Sigmoid colon (tissue), 7 donors: ENCODE data around the gene TAF5L. TPM values are rescaled to one million over a fixed set of nuclear protein-coding genes. Genes with fewer than 3 reads are reported as not detected.

Source experiments
- DNase-seq: peaks from one replicate; pipeline ENCODE4 v3.0.0-alpha.2; 2019
- H3K27ac ChIP-seq, 4 donors: fragments of 200-600 bp; sonication (generic); one replicate each; pipeline ENCODE4 v1.5.1; 2016 to 2019; ENCODE audit warnings: mild to moderate bottlenecking in 1 of 4
- H3K27me3 ChIP-seq, 3 donors: fragments of 200-600 bp; sonication (generic); one replicate each; pipeline ENCODE4 v1.5.1; 2019; ENCODE audit warnings: mild to moderate bottlenecking in 1 of 3
- H3K36me3 ChIP-seq, 4 donors: fragments of 200-600 bp; sonication (generic); one replicate each; pipeline ENCODE4 v1.5.1; 2016 to 2019
- H3K4me1 ChIP-seq, 4 donors: fragments of 200-600 bp; sonication (generic); one replicate each; pipeline ENCODE4 v1.5.1; 2017 to 2019
- H3K4me3 ChIP-seq, 4 donors: fragments of 200-600 bp; sonication (generic); one replicate each; pipeline ENCODE4 v1.5.1; 2017 to 2019; ENCODE audit warnings: mild to moderate bottlenecking in 2 of 4, moderate library complexity in 1 of 4
- H3K9me3 ChIP-seq, 4 donors: fragments of 200-600 bp in 3 of 4; sonication (generic) in 3 of 4; one replicate each; pipeline versions ENCODE4 v1.5.1 to v1.6.1; 2013 to 2019
- CTCF ChIP-seq, 4 experiments: fragments of 450-650 bp in 3 of 4; fragments of 200-600 bp in 1 of 4; IDR thresholded peaks; one replicate each; pipeline ENCODE4 v1.5.1; 2016 to 2019; ENCODE audit warnings: antibody characterized with exemption in 4 of 4, mild to moderate bottlenecking in 3 of 4, moderate library complexity in 2 of 4
- EP300 ChIP-seq, 4 donors: sonication (generic); formaldehyde crosslinking; IDR thresholded peaks; one replicate each; pipeline ENCODE4 v1.6.1; 2017; ENCODE audit warnings: antibody characterized with exemption in 4 of 4
- POLR2A ChIP-seq, 2 donors: fragments of 450-650 bp; IDR thresholded peaks; one replicate each; pipeline ENCODE4 v1.6.1; 2016; ENCODE audit warnings: antibody characterized with exemption in 2 of 2, mild to moderate bottlenecking in 2 of 2, moderate library complexity in 2 of 2
- POLR2AphosphoS5 ChIP-seq, 4 donors: sonication (generic); formaldehyde crosslinking; IDR thresholded peaks; one replicate each; pipeline ENCODE4 v1.6.1; 2017; ENCODE audit warnings: antibody characterized with exemption in 4 of 4
- WGBS, 2 donors: extraction: QIAGEN DNeasy Blood & Tissue Kit; methylation state at CpG; one replicate each; pipeline ENCODE4 v1.1.7; 2013; 5-methylcytosine and 5-hydroxymethylcytosine counted together
- intact Hi-C: fragments of 100-400 bp; cut with DNase I; formaldehyde crosslinking; loops from one replicate; pipeline ENCODE4 v1.15.1; 2023
- polyA plus RNA-seq, 3 donors: library from polyadenylated mRNA; stranded (reverse); fragments of 200-250 nt; gene quantifications; one replicate each; pipeline ENCODE4 v1.2.3, GENCODE V29; 2013
- total RNA-seq, 4 donors: library from RNA; depleted of rRNA; stranded (reverse); fragments of >200 nt; gene quantifications; one replicate each; pipeline ENCODE4 v1.1.0, GENCODE V29; 2016
- donor health status: healthy with polysubstance abuse.
- donor health status: Bipolar disorder and iron deficiency.
- donor health status: healthy.

TAF5L gene
- total and polyA plus RNA-seq, 7 donors, result 10.6 to 18.0 (median 13.0) TPM

- TF ChIP-seq POLR2AphosphoS5 (IDR thresholded peaks at IDR 0.05), result no peak
- TF ChIP-seq EP300 (IDR thresholded peaks at IDR 0.05), result no peak
- no peak for TF ChIP-seq CTCF (IDR thresholded peaks at IDR 0.05)
- no peak for TF ChIP-seq POLR2A (IDR thresholded peaks at IDR 0.05)
- Histone ChIP-seq H3K27ac (no peak overlapping the region), H3K4me1 (peaks cover 0 to 10% (median 5%) of the 10 kb centered on the region in 4 donors), H3K27me3 (no peaks in the 10 kb centered on the region), H3K4me3 (no peak overlapping the region), H3K9me3 (no peaks in the 10 kb centered on the region), H3K36me3 (peaks cover 0 to 53% (median 32%) of the 10 kb centered on the region in 4 donors)
- DNase-seq, result no peak
- intact Hi-C loops, result no loop called here
- WGBS, 2 donors, result 85 to 95% methylated on average over 5 of the region's 5 CpGs
Measured at GRCh38 chr1:229613938-229614337, 12.0 kb downstream of the TAF5L start.

- Histone ChIP-seq H3K27ac (no peak overlapping the region), H3K4me3 (no peak overlapping the region), H3K9me3 (no peaks in the 10 kb centered on the region), H3K27me3 (no peaks in the 10 kb centered on the region), H3K4me1 (no peaks in the 10 kb centered on the region), H3K36me3 (peaks cover 0 to 96% (median 45%) of the 10 kb centered on the region in 4 donors)
- intact Hi-C loops, result no loop called here
- WGBS, 2 donors, result 92 to 95% methylated on average over 2 of the region's 2 CpGs
- no peak for DNase-seq
- no peak for TF ChIP-seq EP300 (IDR thresholded peaks at IDR 0.05)
- no peak for TF ChIP-seq POLR2A (IDR thresholded peaks at IDR 0.05)
- no peak for TF ChIP-seq CTCF (IDR thresholded peaks at IDR 0.05)
- TF ChIP-seq POLR2AphosphoS5 (IDR thresholded peaks at IDR 0.05), result no peak
Measured at GRCh38 chr1:229608590-229608989, 17.3 kb downstream of the TAF5L start.

GRCh38 chr1:229607370-229607769, 18.6 kb downstream of the TAF5L start:
- H3K27me3 ChIP-seq, result no peaks in the 10 kb centered on the region
- 85 to 90% methylated on average over 2 of the region's 2 CpGs for WGBS, 2 donors
- peaks cover 0 to 96% (median 37%) of the 10 kb centered on the region in 4 donors for H3K36me3 ChIP-seq

GRCh38 chr1:229603371-229604005, 22.4 kb downstream of the TAF5L start:
- 88 to 90% methylated on average over 7 of the region's 7 CpGs for WGBS, 2 donors
- DNase-seq, result no peak
- Histone ChIP-seq H3K36me3 (peaks cover 5 to 80% (median 16%) of the 10 kb centered on the region in 4 donors), H3K27ac (no peak overlapping the region), H3K4me3 (no peak overlapping the region), H3K27me3 (no peaks in the 10 kb centered on the region), H3K9me3 (no peaks in the 10 kb centered on the region), H3K4me1 (peaks cover 0 to 17% (median 14%) of the 10 kb centered on the region in 4 donors)
- TF ChIP-seq POLR2A (IDR thresholded peaks at IDR 0.05) (no peak), EP300 (IDR thresholded peaks at IDR 0.05) (no peak), CTCF (IDR thresholded peaks at IDR 0.05) (no peak)
- intact Hi-C loops, result no loop called here

More at GRCh38 chr1:229607370-229607769, 18.6 kb downstream of the TAF5L start:
- Histone ChIP-seq H3K4me1 (no peaks in the 10 kb centered on the region), H3K4me3 (no peak overlapping the region), H3K27ac (no peak overlapping the region), H3K9me3 (no peaks in the 10 kb centered on the region)
- intact Hi-C loops, result no loop called here
- TF ChIP-seq POLR2A (IDR thresholded peaks at IDR 0.05), result no peak
- TF ChIP-seq POLR2AphosphoS5 (IDR thresholded peaks at IDR 0.05), result no peak
- TF ChIP-seq EP300 (IDR thresholded peaks at IDR 0.05), result no peak
- TF ChIP-seq CTCF (IDR thresholded peaks at IDR 0.05), result no peak
- DNase-seq, result no peak

- peak overlapping the region in 1 of 4 donors; percentile 89 for H3K27ac ChIP-seq
- intact Hi-C loops, result no loop called here
- TF ChIP-seq EP300 (IDR thresholded peaks at IDR 0.05) (no peak), POLR2A (IDR thresholded peaks at IDR 0.05) (no peak), POLR2AphosphoS5 (IDR thresholded peaks at IDR 0.05) (no peak), CTCF (IDR thresholded peaks at IDR 0.05) (no peak)
- no peak overlapping the region for H3K4me3 ChIP-seq
- H3K4me1 ChIP-seq, result peaks cover 0 to 43% (median 33%) of the 10 kb centered on the region in 4 donors
- WGBS, 2 donors, result 90 to 93% methylated on average over 5 of the region's 5 CpGs
- DNase-seq, result no peak
- no peaks in the 10 kb centered on the region for H3K9me3 ChIP-seq
- no peaks in the 10 kb centered on the region for H3K27me3 ChIP-seq
- peaks cover 2 to 50% (median 8%) of the 10 kb centered on the region in 4 donors for H3K36me3 ChIP-seq
Measured at GRCh38 chr1:229600229-229600628, 25.7 kb downstream of the TAF5L start.
